GM21390 (cell line): ENCODE results near the gene TBL1Y.
"Not testable (repeated sequence)": the region's sequence is repeated elsewhere in the genome, so short reads cannot be mapped to it uniquely, and the experiment has no call there.

ENCODE experiments used
- ATAC-seq: cut with Tn5 transposase; IDR thresholded peaks from one replicate; pipeline ENCODE4 v1.9.1; 2021; ENCODE audit not compliant: unreplicated experiment

The TBL1Y gene

GRCh38 chrY:7078725-7079124, 168.2 kb downstream of the TBL1Y start:
- no peak for ATAC-seq

GRCh38 chrY:7080548-7080947, 170.1 kb downstream of the TBL1Y start:
- not testable (repeated sequence) for ATAC-seq

- peak; percentile 86 for ATAC-seq
Measured at GRCh38 chrY:7085606-7086005, 175.1 kb downstream of the TBL1Y start.

- no peak for ATAC-seq
Measured at GRCh38 chrY:7092836-7093235, 182.3 kb downstream of the TBL1Y start.

- ATAC-seq = no peak
Measured at GRCh38 chrY:7094365-7094764, 183.9 kb downstream of the TBL1Y start.

- no peak for ATAC-seq
Measured at GRCh38 chrY:7097021-7097420, 186.5 kb downstream of the TBL1Y start.

- no peak for ATAC-seq
Measured at GRCh38 chrY:7099742-7100141, 189.2 kb downstream of the TBL1Y start.

GRCh38 chrY:7102680-7103079, 192.2 kb downstream of the TBL1Y start:
- ATAC-seq = no peak

- no peak for ATAC-seq
Measured at GRCh38 chrY:7107179-7107578, 196.7 kb downstream of the TBL1Y start.

GRCh38 chrY:7110086-7110485, 199.6 kb downstream of the TBL1Y start:
- ATAC-seq = no peak

GRCh38 chrY:7115871-7116270, 205.4 kb downstream of the TBL1Y start:
- ATAC-seq = no peak

GRCh38 chrY:7122202-7122601, 211.7 kb downstream of the TBL1Y start:
- no peak for ATAC-seq

- no peak for ATAC-seq
Measured at GRCh38 chrY:7125136-7126056, 214.9 kb downstream of the TBL1Y start.

GRCh38 chrY:7128211-7128610, 217.7 kb downstream of the TBL1Y start:
- ATAC-seq = no peak
